Neural progenitor cell (in vitro differentiated cells): ENCODE measurements around the gene DTNBP1. TPM values are rescaled to one million over a fixed set of nuclear protein-coding genes. Genes with fewer than 3 reads are reported as not detected.

Experiments
- DNase-seq: peaks from one replicate; pipeline ENCODE4 v3.0.0-alpha.2; 2016; ENCODE audit warnings: low spot score
- H2AFZ ChIP-seq: fragments of 200-600 bp; sonication (generic); replicated peaks from 2 replicates; pipeline ENCODE4 v1.6.1; 2016; ENCODE audit warnings: antibody characterized with exemption
- H3F3A ChIP-seq: fragments of 200-600 bp; sonication (generic); 2 replicates; pipeline ENCODE4 v1.6.1; 2016; ENCODE audit warnings: antibody characterized with exemption, low read depth
- H3K27ac ChIP-seq: fragments of 200-600 bp; sonication (generic); 2 replicates; pipeline ENCODE4 v1.5.1; 2016; ENCODE audit warnings: mild to moderate bottlenecking
- H3K27me3 ChIP-seq: fragments of 200-600 bp; sonication (generic); 2 replicates; pipeline ENCODE4 v1.6.1; 2016; ENCODE audit warnings: mild to moderate bottlenecking, moderate library complexity
- H3K36me3 ChIP-seq: fragments of 200-600 bp; sonication (generic); 2 replicates; pipeline ENCODE4 v1.5.1; 2016
- H3K4me1 ChIP-seq: fragments of 200-600 bp; sonication (generic); 2 replicates; pipeline ENCODE4 v1.6.1; 2016; ENCODE audit warnings: mixed run types
- H3K4me2 ChIP-seq: fragments of 200-600 bp; sonication (generic); 2 replicates; pipeline ENCODE4 v1.6.1; 2016
- H3K4me3 ChIP-seq: fragments of 200-600 bp; sonication (generic); 2 replicates; pipeline ENCODE4 v1.5.1; 2016
- H3K79me2 ChIP-seq: fragments of 200-600 bp; sonication (generic); 2 replicates; pipeline ENCODE4 v1.6.1; 2016; ENCODE audit warnings: low read depth
- H3K9ac ChIP-seq: fragments of 200-600 bp; sonication (generic); 2 replicates; pipeline ENCODE4 v1.6.1; 2016
- H3K9me3 ChIP-seq: fragments of 200-600 bp; sonication (generic); 2 replicates; pipeline ENCODE4 v1.5.1; 2016; ENCODE audit warnings: low read depth
- H4K20me1 ChIP-seq: fragments of 200-600 bp; sonication (generic); 2 replicates; pipeline ENCODE4 v1.6.1; 2016; ENCODE audit warnings: low read depth
- H3K27ac Mint-ChIP-seq: 3 replicates; pipeline ENCODE4 v1.8.0; 2021; ENCODE audit warnings: mixed read lengths
- H3K27me3 Mint-ChIP-seq: 2 replicates; pipeline ENCODE4 v1.8.0; 2022; ENCODE audit warnings: low read depth, mild to moderate bottlenecking, inconsistent platforms, moderate library complexity, mixed read lengths; ENCODE audit not compliant: insufficient read depth
- H3K36me3 Mint-ChIP-seq: 3 replicates; pipeline ENCODE4 v1.8.0; 2021; ENCODE audit warnings: mixed read lengths
- H3K4me1 Mint-ChIP-seq: 3 replicates; pipeline ENCODE4 v1.8.0; 2021; ENCODE audit warnings: mixed read lengths
- H3K4me3 Mint-ChIP-seq: 3 replicates; pipeline ENCODE4 v1.8.0; 2021; ENCODE audit warnings: mild to moderate bottlenecking, moderate library complexity, mixed read lengths
- H3K9me3 Mint-ChIP-seq: 3 replicates; pipeline ENCODE4 v1.8.0; 2020; ENCODE audit warnings: mixed read lengths
- EZH2 ChIP-seq: fragments of 200-600 bp; sonication (generic); IDR thresholded peaks from 2 replicates; pipeline ENCODE4 v1.6.1; 2017; ENCODE audit warnings: antibody characterized with exemption, mild to moderate bottlenecking, moderate library complexity
- EZH2phosphoT487 ChIP-seq: fragments of 200-600 bp; sonication (generic); IDR thresholded peaks from 2 replicates; pipeline ENCODE4 v1.6.1; 2017; ENCODE audit warnings: antibody characterized with exemption
- total RNA-seq: library from RNA; depleted of rRNA; stranded (reverse); fragments of >200 nt; gene quantifications from 2 replicates; pipeline ENCODE4 v1.2.3, GENCODE V29; 2015; ENCODE audit warnings: low replicate concordance
- TF ChIP-seq, protein P1 (sequence below): fragments of 200-600 bp; sonication (generic); IDR thresholded peaks from 2 replicates; pipeline ENCODE4 v1.5.1; 2017; ENCODE audit warnings: antibody characterized with exemption, mild to moderate bottlenecking

DTNBP1 gene
- total RNA-seq, 1 donor from 2014 or later, result 4.5 TPM

GRCh38 chr6:15531973-15532372, 130.9 kb downstream of the DTNBP1 start:
- Histone ChIP-seq H3K4me2 (no peak overlapping the region), H3K79me2 (no peaks in the 10 kb centered on the region), H3K4me1 (no peaks in the 10 kb centered on the region), H3K27ac (no peak overlapping the region), H3F3A (no peaks in the 10 kb centered on the region), H3K9me3 (no peaks in the 10 kb centered on the region), H2AFZ (no peak overlapping the region), H3K27me3 (no peaks in the 10 kb centered on the region), H3K4me3 (no peak overlapping the region), H3K36me3 (no peaks in the 10 kb centered on the region), H3K9ac (no peak overlapping the region), H4K20me1 (no peaks in the 10 kb centered on the region)
- Mint-ChIP-seq H3K9me3 (peaks cover 12% of the 10 kb centered on the region), H3K36me3 (peaks cover 17% of the 10 kb centered on the region), H3K4me3 (no peak overlapping the region), H3K27me3 (peaks cover 5% of the 10 kb centered on the region), H3K4me1 (no peaks in the 10 kb centered on the region), H3K27ac (no peak overlapping the region)
- no peak for DNase-seq
- TF ChIP-seq, protein P1, sequence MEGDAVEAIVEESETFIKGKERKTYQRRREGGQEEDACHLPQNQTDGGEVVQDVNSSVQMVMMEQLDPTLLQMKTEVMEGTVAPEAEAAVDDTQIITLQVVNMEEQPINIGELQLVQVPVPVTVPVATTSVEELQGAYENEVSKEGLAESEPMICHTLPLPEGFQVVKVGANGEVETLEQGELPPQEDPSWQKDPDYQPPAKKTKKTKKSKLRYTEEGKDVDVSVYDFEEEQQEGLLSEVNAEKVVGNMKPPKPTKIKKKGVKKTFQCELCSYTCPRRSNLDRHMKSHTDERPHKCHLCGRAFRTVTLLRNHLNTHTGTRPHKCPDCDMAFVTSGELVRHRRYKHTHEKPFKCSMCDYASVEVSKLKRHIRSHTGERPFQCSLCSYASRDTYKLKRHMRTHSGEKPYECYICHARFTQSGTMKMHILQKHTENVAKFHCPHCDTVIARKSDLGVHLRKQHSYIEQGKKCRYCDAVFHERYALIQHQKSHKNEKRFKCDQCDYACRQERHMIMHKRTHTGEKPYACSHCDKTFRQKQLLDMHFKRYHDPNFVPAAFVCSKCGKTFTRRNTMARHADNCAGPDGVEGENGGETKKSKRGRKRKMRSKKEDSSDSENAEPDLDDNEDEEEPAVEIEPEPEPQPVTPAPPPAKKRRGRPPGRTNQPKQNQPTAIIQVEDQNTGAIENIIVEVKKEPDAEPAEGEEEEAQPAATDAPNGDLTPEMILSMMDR, result no peak
- no peak for TF ChIP-seq EZH2phosphoT487
- TF ChIP-seq EZH2, result no peak

- H3K4me2 ChIP-seq, result no peak overlapping the region
- H3K27me3 Mint-ChIP-seq, result peaks cover 9% of the 10 kb centered on the region
- H3K4me3 Mint-ChIP-seq, result no peak overlapping the region
- H3K9me3 ChIP-seq, result no peaks in the 10 kb centered on the region
- peaks cover 30% of the 10 kb centered on the region for H3K36me3 Mint-ChIP-seq
- H3K27me3 ChIP-seq, result no peaks in the 10 kb centered on the region
- H3K9ac ChIP-seq, result no peak overlapping the region
- H3K4me1 ChIP-seq, result no peaks in the 10 kb centered on the region
- no peak overlapping the region for H3K4me3 ChIP-seq
- H3K36me3 ChIP-seq, result no peaks in the 10 kb centered on the region
- TF ChIP-seq, protein P1, result no peak
- TF ChIP-seq EZH2, result no peak
- no peak for TF ChIP-seq EZH2phosphoT487
- no peak overlapping the region for H2AFZ ChIP-seq
- H3K27ac Mint-ChIP-seq, result no peak overlapping the region
- H4K20me1 ChIP-seq, result no peaks in the 10 kb centered on the region
- H3K9me3 Mint-ChIP-seq, result peaks cover 24% of the 10 kb centered on the region
- no peak overlapping the region for H3K27ac ChIP-seq
- DNase-seq, result no peak
- H3K79me2 ChIP-seq, result no peaks in the 10 kb centered on the region
- H3K4me1 Mint-ChIP-seq, result peaks cover 1% of the 10 kb centered on the region
- H3F3A ChIP-seq, result no peaks in the 10 kb centered on the region
Measured at GRCh38 chr6:15530411-15530810, 132.4 kb downstream of the DTNBP1 start.

GRCh38 chr6:15528870-15529269, 134.0 kb downstream of the DTNBP1 start:
- Histone ChIP-seq H3K36me3 (no peaks in the 10 kb centered on the region), H3K9me3 (no peaks in the 10 kb centered on the region), H4K20me1 (no peaks in the 10 kb centered on the region), H3K79me2 (no peaks in the 10 kb centered on the region), H3F3A (no peaks in the 10 kb centered on the region), H3K4me1 (no peaks in the 10 kb centered on the region), H3K4me3 (no peak overlapping the region), H3K9ac (no peak overlapping the region), H3K27ac (no peak overlapping the region), H2AFZ (no peak overlapping the region), H3K4me2 (no peak overlapping the region), H3K27me3 (no peaks in the 10 kb centered on the region)
- DNase-seq, result no peak
- Mint-ChIP-seq H3K4me3 (no peak overlapping the region), H3K4me1 (peaks cover 3% of the 10 kb centered on the region), H3K27me3 (peaks cover 9% of the 10 kb centered on the region), H3K9me3 (peaks cover 37% of the 10 kb centered on the region), H3K27ac (no peak overlapping the region), H3K36me3 (peaks cover 44% of the 10 kb centered on the region)
- TF ChIP-seq EZH2phosphoT487, result no peak
- TF ChIP-seq EZH2, result no peak
- TF ChIP-seq, protein P1, result no peak
